WTC11 (cell line): ENCODE measurements around the gene C6orf132. TPM values are rescaled to one million over a fixed set of nuclear protein-coding genes. Genes with fewer than 3 reads are reported as not detected.
A peak's percentile ranks its signal among the peaks of the same experiment; 100 is the strongest.

Experiments used
- ATAC-seq: fragments of 200-7000 bp; cut with Tn5 transposase; 2 replicates; pipeline ENCODE4 v1.10.0; 2021; ENCODE audit warnings: mild to moderate bottlenecking, moderate library complexity
- CTCF ChIA-PET: fragments of 300-600 bp; sonication (Branson Sonifier 250); formaldehyde crosslinking; loops from one replicate; lab custom pipeline; 2021; ENCODE audit warnings: antibody characterized with exemption; lab: Charles Lee
- POLR2A ChIA-PET: fragments of 350-600 bp; sonication (Branson Sonifier 250); formaldehyde crosslinking; loops from one replicate; lab custom pipeline; 2021; ENCODE audit warnings: antibody characterized with exemption; lab: Charles Lee
- DNase-seq: peaks from one replicate; pipeline ENCODE4 v3.0.0; 2021; ENCODE audit warnings: low spot score
- H3K27ac Mint-ChIP-seq: 2 replicates; pipeline ENCODE4 v1.8.0; 2021; ENCODE audit warnings: mixed read lengths
- H3K27me3 Mint-ChIP-seq: 2 replicates; pipeline ENCODE4 v1.8.0; 2021; ENCODE audit warnings: low read depth, mild to moderate bottlenecking, moderate library complexity, mixed read lengths
- H3K36me3 Mint-ChIP-seq: 2 replicates; pipeline ENCODE4 v1.8.0; 2021; ENCODE audit warnings: mixed read lengths
- H3K4me1 Mint-ChIP-seq: 2 replicates; pipeline ENCODE4 v1.8.0; 2022; ENCODE audit warnings: mixed read lengths
- H3K4me3 Mint-ChIP-seq: 2 replicates; pipeline ENCODE4 v1.8.0; 2021; ENCODE audit warnings: mild to moderate bottlenecking, moderate library complexity, mixed read lengths
- H3K9me3 Mint-ChIP-seq: 2 replicates; pipeline ENCODE4 v1.8.0; 2021; ENCODE audit warnings: mixed read lengths
- ESRRA ChIP-seq: sonication (generic); formaldehyde crosslinking; IDR thresholded peaks from 2 replicates; pipeline ENCODE4 v1.8.1; 2022; ENCODE audit warnings: mild to moderate bottlenecking, missing genetic modification reagents, borderline replicate concordance
- FOXK1 ChIP-seq: sonication (generic); formaldehyde crosslinking; IDR thresholded peaks from 2 replicates; pipeline ENCODE4 v1.8.0; 2022; ENCODE audit warnings: mild to moderate bottlenecking, moderate library complexity, missing genetic modification reagents
- HMGA2 ChIP-seq: fragments of 250-450 bp; sonication (Bioruptor Pico); IDR thresholded peaks from 2 replicates; pipeline ENCODE4 v1.4.0; 2021; ENCODE audit warnings: mild to moderate bottlenecking, moderate library complexity
- IRF2 ChIP-seq: sonication (generic); formaldehyde crosslinking; IDR thresholded peaks from 2 replicates; pipeline ENCODE4 v1.8.0; 2022; ENCODE audit warnings: low read depth, missing genetic modification reagents, borderline replicate concordance
- JAZF1 ChIP-seq: fragments of 250-450 bp; sonication (Bioruptor Pico); IDR thresholded peaks from 2 replicates; pipeline ENCODE4 v1.9.0; 2021; ENCODE audit warnings: moderate library complexity, mild to moderate bottlenecking, inconsistent platforms
- KAT7 ChIP-seq: sonication (generic); formaldehyde crosslinking; IDR thresholded peaks from 2 replicates; pipeline ENCODE4 v1.8.1; 2023; ENCODE audit warnings: missing genetic modification reagents, mild to moderate bottlenecking, borderline replicate concordance
- NFATC4 ChIP-seq: fragments of 250-450 bp; sonication (Bioruptor Pico); IDR thresholded peaks from 2 replicates; pipeline ENCODE4 v1.9.0; 2021; ENCODE audit warnings: mild to moderate bottlenecking
- NR1H2 ChIP-seq: sonication (generic); formaldehyde crosslinking; IDR thresholded peaks from 2 replicates; pipeline ENCODE4 v1.9.0; 2021; ENCODE audit warnings: mild to moderate bottlenecking, moderate library complexity, missing genetic modification reagents
- NR2C2 ChIP-seq: sonication (generic); formaldehyde crosslinking; IDR thresholded peaks from 2 replicates; pipeline ENCODE4 v1.8.0; 2022; ENCODE audit warnings: mild to moderate bottlenecking, missing genetic modification reagents
- RELA ChIP-seq: sonication (generic); formaldehyde crosslinking; IDR thresholded peaks from 2 replicates; pipeline ENCODE4 v1.8.1; 2022; ENCODE audit warnings: missing genetic modification reagents, mild to moderate bottlenecking, borderline replicate concordance
- TCF7 ChIP-seq: sonication (generic); formaldehyde crosslinking; IDR thresholded peaks from 2 replicates; pipeline ENCODE4 v1.8.0; 2022; ENCODE audit warnings: mild to moderate bottlenecking, low read depth, missing genetic modification reagents, moderate library complexity
- TEAD1 ChIP-seq: sonication (generic); formaldehyde crosslinking; IDR thresholded peaks from 2 replicates; pipeline ENCODE4 v1.8.0; 2022; ENCODE audit warnings: mild to moderate bottlenecking, missing genetic modification reagents
- ZNF219 ChIP-seq: sonication (generic); formaldehyde crosslinking; IDR thresholded peaks from 2 replicates; pipeline ENCODE4 v1.8.0; 2023; ENCODE audit warnings: missing genetic modification reagents, mild to moderate bottlenecking, borderline replicate concordance
- total RNA-seq: library from RNA; stranded (reverse); gene quantifications from 3 replicates; pipeline ENCODE4 v1.2.3, GENCODE V29; 2021
- TF ChIP-seq, protein P1 (sequence below): fragments of 200-600 bp; IDR thresholded peaks from 2 replicates; pipeline ENCODE4 v1.8.0; 2022; ENCODE audit warnings: antibody characterized with exemption
- TF ChIP-seq, protein P2 (sequence below): sonication (generic); formaldehyde crosslinking; IDR thresholded peaks from 2 replicates; pipeline ENCODE4 v1.8.1; 2022; ENCODE audit warnings: mild to moderate bottlenecking, moderate library complexity, missing genetic modification reagents
- TF ChIP-seq, protein P3 (sequence below): fragments of 250-450 bp; sonication (Bioruptor Pico); IDR thresholded peaks from 2 replicates; pipeline ENCODE4 v1.9.0; 2021; ENCODE audit warnings: mild to moderate bottlenecking
- TF ChIP-seq, protein P4 (sequence below): sonication (generic); formaldehyde crosslinking; IDR thresholded peaks from 2 replicates; pipeline ENCODE4 v1.8.1; 2023; ENCODE audit warnings: mild to moderate bottlenecking, missing genetic modification reagents, moderate library complexity
- TF ChIP-seq, protein P5 (sequence below): sonication (generic); formaldehyde crosslinking; IDR thresholded peaks from 2 replicates; pipeline ENCODE4 v1.8.0; 2023; ENCODE audit warnings: missing genetic modification reagents, mild to moderate bottlenecking, borderline replicate concordance
- TF ChIP-seq, protein P6 (sequence below): fragments of 250-450 bp; sonication (Bioruptor Pico); conservative IDR thresholded peaks from 2 replicates; pipeline ENCODE4 v1.9.0; 2021; ENCODE audit warnings: mild to moderate bottlenecking
- TF ChIP-seq, protein P7 (sequence below): sonication (generic); formaldehyde crosslinking; IDR thresholded peaks from 2 replicates; pipeline ENCODE4 v1.8.0; 2022; ENCODE audit warnings: mild to moderate bottlenecking, missing genetic modification reagents

C6orf132 gene
- total RNA-seq, 1 experiment from 2014 or later: 52.6 TPM

DNA sequence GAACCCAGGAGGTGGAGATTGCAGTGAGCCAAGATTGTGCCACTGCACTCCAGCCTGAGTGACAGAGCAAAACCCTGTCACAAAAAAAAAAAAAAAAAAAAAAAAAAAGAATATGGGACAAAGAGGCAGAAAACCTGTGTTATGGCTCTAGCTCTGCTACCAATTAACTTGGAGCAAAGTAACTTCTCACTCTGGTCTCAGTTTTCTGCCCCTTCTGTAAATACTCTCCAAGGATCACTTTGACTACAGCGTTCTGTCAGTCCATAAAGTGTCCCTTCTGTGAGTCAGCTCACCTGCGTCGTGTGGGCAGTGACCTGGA lies 24.6 kb downstream of the C6orf132 start:
- ChIA-PET POLR2A (no interaction called here), CTCF (interaction anchor here (1.0 to 2.0 kb wide), 2 partner anchors 13 to 21 kb away, joined by 3 to 10 read pairs; no protein-coding TSS in a partner anchor)
- H3K36me3 Mint-ChIP-seq: peaks cover 28% of the 10 kb centered on the region
- ATAC-seq (no peak), DNase-seq (no peak)
- no peaks in the 10 kb centered on the region for H3K27me3 Mint-ChIP-seq
- H3K4me3 Mint-ChIP-seq: no peak overlapping the region
- H3K9me3 Mint-ChIP-seq: no peaks in the 10 kb centered on the region
- 0 out of 2 replicates have a peak overlapping the region, but pooled peaks have one; percentile 70 for H3K27ac Mint-ChIP-seq
- no peak for TF ChIP-seq TCF7 (CRISPR knock-in tag)
- TF ChIP-seq TEAD1 (CRISPR knock-in tag): no peak
- H3K4me1 Mint-ChIP-seq: no peaks in the 10 kb centered on the region

DNA sequence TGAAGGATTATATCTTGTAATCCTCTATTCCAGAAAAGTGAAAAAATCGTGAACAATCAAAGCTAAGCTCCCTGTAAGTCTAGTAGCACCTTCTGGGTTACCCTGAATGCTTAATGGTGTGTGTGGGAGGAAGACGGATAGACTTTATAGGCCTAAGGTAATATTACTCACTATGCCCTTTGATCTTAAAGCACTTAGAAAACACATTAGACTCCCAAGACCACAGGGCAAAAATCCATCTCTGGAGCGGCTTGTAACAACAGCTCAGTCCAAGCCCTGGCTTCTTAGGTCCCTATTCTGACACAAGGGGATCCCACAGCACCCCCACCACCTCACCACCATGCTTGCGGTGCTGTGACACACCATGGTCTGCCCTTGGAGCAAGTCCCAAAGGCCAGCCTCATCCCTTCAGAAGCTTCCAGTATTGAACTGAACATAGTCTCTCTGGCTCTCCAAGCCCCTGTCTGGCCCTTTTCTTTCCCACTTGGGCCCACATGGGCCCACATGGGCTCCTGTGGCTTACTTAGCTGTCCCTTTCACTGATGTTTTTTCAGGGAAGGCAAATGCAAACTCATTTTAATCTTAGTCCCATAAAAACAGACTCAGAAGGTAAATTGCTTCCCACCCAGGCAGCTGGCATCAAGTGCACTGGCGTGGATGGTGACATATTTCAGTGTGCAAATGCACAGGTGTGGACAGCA lies 28.3 kb downstream of the C6orf132 start:
- no peak for ATAC-seq
- 0 out of 2 replicates have a peak overlapping the region, but pooled peaks have one; percentile 27 for H3K27ac Mint-ChIP-seq
- CTCF ChIA-PET: interaction anchor here (1.0 to 3.3 kb wide), 3 partner anchors 10 to 53 kb away, joined by 3 to 9 read pairs (median 3); no protein-coding TSS in a partner anchor

DNA sequence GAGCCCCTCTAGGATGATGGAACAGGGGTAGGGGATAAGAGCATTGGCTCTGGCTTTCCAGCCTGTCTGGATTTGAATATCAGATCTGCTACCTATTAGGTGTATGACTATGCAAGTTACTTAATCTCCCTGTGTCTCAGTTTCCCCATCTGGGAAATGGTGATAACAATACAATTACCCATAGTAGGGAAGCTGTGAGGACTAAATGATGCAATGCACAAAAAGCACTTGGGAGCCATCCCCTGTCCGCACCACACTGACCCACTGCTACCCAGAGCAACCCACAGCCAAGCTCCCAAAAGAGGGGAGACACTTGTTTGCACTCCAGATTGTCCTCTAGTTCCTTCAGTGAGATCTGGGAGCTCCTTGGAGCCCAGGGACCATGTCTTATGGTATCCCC lies 30.1 kb downstream of the C6orf132 start:
- Mint-ChIP-seq H3K4me1 (peaks cover 3% of the 10 kb centered on the region; the same call in 1 of the 2 replicates), H3K4me3 (no peak overlapping the region), H3K27ac (no peak overlapping the region), H3K36me3 (peaks cover 42% of the 10 kb centered on the region), H3K27me3 (no peaks in the 10 kb centered on the region), H3K9me3 (no peaks in the 10 kb centered on the region)
- no peak for ATAC-seq
- ChIA-PET POLR2A (no interaction called here), CTCF (interaction anchor here (0.8 to 3.3 kb wide), 4 partner anchors 8 to 64 kb away, joined by 3 to 9 read pairs (median 4); no protein-coding TSS in a partner anchor)
- DNase-seq: no peak
- TF ChIP-seq, protein P1, sequence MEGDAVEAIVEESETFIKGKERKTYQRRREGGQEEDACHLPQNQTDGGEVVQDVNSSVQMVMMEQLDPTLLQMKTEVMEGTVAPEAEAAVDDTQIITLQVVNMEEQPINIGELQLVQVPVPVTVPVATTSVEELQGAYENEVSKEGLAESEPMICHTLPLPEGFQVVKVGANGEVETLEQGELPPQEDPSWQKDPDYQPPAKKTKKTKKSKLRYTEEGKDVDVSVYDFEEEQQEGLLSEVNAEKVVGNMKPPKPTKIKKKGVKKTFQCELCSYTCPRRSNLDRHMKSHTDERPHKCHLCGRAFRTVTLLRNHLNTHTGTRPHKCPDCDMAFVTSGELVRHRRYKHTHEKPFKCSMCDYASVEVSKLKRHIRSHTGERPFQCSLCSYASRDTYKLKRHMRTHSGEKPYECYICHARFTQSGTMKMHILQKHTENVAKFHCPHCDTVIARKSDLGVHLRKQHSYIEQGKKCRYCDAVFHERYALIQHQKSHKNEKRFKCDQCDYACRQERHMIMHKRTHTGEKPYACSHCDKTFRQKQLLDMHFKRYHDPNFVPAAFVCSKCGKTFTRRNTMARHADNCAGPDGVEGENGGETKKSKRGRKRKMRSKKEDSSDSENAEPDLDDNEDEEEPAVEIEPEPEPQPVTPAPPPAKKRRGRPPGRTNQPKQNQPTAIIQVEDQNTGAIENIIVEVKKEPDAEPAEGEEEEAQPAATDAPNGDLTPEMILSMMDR: no peak
- TF ChIP-seq, protein P2, sequence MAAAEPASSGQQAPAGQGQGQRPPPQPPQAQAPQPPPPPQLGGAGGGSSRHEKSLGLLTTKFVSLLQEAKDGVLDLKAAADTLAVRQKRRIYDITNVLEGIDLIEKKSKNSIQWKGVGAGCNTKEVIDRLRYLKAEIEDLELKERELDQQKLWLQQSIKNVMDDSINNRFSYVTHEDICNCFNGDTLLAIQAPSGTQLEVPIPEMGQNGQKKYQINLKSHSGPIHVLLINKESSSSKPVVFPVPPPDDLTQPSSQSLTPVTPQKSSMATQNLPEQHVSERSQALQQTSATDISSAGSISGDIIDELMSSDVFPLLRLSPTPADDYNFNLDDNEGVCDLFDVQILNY (CRISPR knock-in tag): no peak
- TF ChIP-seq, protein P3, sequence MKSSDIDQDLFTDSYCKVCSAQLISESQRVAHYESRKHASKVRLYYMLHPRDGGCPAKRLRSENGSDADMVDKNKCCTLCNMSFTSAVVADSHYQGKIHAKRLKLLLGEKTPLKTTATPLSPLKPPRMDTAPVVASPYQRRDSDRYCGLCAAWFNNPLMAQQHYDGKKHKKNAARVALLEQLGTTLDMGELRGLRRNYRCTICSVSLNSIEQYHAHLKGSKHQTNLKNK (CRISPR knock-in tag): no peak
- TF ChIP-seq, protein P4, sequence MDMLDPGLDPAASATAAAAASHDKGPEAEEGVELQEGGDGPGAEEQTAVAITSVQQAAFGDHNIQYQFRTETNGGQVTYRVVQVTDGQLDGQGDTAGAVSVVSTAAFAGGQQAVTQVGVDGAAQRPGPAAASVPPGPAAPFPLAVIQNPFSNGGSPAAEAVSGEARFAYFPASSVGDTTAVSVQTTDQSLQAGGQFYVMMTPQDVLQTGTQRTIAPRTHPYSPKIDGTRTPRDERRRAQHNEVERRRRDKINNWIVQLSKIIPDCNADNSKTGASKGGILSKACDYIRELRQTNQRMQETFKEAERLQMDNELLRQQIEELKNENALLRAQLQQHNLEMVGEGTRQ (CRISPR knock-in tag): no peak

More for the DNA sequence above, 28.3 kb downstream of the C6orf132 start:
- POLR2A ChIA-PET: interaction anchor here (0.6 kb wide), 1 partner anchor 314 kb away, joined by 3 read pairs; no protein-coding TSS in a partner anchor
- no peaks in the 10 kb centered on the region for H3K9me3 Mint-ChIP-seq
- TF ChIP-seq, protein P5, sequence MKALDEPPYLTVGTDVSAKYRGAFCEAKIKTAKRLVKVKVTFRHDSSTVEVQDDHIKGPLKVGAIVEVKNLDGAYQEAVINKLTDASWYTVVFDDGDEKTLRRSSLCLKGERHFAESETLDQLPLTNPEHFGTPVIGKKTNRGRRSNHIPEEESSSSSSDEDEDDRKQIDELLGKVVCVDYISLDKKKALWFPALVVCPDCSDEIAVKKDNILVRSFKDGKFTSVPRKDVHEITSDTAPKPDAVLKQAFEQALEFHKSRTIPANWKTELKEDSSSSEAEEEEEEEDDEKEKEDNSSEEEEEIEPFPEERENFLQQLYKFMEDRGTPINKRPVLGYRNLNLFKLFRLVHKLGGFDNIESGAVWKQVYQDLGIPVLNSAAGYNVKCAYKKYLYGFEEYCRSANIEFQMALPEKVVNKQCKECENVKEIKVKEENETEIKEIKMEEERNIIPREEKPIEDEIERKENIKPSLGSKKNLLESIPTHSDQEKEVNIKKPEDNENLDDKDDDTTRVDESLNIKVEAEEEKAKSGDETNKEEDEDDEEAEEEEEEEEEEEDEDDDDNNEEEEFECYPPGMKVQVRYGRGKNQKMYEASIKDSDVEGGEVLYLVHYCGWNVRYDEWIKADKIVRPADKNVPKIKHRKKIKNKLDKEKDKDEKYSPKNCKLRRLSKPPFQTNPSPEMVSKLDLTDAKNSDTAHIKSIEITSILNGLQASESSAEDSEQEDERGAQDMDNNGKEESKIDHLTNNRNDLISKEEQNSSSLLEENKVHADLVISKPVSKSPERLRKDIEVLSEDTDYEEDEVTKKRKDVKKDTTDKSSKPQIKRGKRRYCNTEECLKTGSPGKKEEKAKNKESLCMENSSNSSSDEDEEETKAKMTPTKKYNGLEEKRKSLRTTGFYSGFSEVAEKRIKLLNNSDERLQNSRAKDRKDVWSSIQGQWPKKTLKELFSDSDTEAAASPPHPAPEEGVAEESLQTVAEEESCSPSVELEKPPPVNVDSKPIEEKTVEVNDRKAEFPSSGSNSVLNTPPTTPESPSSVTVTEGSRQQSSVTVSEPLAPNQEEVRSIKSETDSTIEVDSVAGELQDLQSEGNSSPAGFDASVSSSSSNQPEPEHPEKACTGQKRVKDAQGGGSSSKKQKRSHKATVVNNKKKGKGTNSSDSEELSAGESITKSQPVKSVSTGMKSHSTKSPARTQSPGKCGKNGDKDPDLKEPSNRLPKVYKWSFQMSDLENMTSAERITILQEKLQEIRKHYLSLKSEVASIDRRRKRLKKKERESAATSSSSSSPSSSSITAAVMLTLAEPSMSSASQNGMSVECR (CRISPR knock-in tag): no peak
- TF ChIP-seq NR2C2: no peak
- no peak for TF ChIP-seq NR1H2
- no peak for TF ChIP-seq RELA (CRISPR knock-in tag)
- no peak for TF ChIP-seq JAZF1 (CRISPR knock-in tag)
- TF ChIP-seq, protein P6, sequence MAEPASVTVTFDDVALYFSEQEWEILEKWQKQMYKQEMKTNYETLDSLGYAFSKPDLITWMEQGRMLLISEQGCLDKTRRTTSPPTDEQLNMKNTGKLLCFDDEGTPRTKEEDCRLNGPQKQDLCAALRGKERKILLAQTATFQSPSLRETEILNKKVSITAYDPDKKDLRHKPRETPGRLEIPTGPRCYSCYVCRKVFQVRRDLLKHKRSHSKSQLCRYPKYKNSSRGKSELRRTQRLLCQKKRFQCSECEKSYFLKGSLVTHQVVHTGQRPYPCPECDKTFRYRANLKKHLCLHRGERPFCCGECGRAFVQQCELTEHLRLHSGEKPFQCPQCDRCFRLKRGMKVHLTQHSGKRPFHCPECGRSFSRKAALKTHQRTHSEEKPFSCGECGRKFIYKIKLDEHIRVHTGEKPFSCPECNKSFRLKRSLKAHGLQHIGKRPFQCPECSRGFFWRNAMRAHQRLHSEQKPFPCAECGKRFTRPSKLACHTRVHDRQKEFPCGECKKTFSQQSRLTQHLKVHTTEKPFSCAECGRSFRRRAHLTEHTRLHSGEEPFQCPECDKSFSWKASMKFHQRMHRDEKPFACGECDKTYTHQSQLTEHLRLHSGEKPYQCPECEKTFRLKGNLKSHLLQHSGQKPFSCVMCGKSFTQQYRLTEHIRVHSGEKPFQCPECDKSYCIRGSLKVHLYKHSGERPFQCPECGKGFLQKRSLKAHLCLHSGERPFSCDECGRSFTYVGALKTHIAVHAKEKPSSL (CRISPR knock-in tag): no peak
- TF ChIP-seq KAT7: no peak
- no peak for TF ChIP-seq TEAD1 (CRISPR knock-in tag)
- no peak for TF ChIP-seq ZNF219 (CRISPR knock-in tag)
- no peak for TF ChIP-seq NFATC4
- no peak for TF ChIP-seq ESRRA (CRISPR knock-in tag)
- TF ChIP-seq HMGA2 (CRISPR knock-in tag): no peak
- TF ChIP-seq, protein P7, sequence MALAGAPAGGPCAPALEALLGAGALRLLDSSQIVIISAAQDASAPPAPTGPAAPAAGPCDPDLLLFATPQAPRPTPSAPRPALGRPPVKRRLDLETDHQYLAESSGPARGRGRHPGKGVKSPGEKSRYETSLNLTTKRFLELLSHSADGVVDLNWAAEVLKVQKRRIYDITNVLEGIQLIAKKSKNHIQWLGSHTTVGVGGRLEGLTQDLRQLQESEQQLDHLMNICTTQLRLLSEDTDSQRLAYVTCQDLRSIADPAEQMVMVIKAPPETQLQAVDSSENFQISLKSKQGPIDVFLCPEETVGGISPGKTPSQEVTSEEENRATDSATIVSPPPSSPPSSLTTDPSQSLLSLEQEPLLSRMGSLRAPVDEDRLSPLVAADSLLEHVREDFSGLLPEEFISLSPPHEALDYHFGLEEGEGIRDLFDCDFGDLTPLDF (CRISPR knock-in tag): no peak
- no peak for TF ChIP-seq FOXK1 (CRISPR knock-in tag)
- TF ChIP-seq IRF2 (CRISPR knock-in tag): no peak
- H3K4me3 Mint-ChIP-seq: no peak overlapping the region
- no peak for DNase-seq
- no peaks in the 10 kb centered on the region for H3K4me1 Mint-ChIP-seq
- H3K36me3 Mint-ChIP-seq: peaks cover 39% of the 10 kb centered on the region
- no peaks in the 10 kb centered on the region for H3K27me3 Mint-ChIP-seq
